ENCODE measurements around the gene LSR.

DNA sequence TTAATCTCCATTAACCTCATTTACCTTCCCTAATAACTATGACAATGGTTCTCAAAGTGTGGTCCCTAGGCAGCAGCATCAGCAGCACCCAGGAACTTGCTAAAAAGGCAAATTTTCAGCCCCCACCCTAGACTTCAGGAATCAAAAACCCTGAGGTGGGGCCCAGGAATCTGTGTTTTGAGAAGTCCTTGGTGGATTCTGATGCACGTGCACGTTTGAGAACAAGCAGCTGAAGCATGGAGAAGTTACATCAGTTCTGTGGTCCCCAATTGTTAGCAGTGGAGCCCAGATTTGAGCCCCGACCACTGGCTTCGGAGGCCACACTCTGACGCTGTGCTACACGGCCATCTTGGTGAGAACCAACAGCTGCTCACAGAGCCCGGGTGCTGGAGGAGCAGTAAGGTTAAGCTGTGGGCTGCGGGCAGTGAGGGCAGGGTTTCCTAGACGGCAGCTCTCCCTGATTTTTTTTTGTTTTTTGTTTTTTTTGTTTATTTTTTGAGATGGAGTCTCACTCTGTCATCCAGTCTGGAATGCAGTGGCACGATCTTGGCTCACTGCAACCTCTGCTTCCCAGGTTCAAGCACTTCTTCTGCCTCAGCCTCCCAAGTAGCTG is 66.2 kb downstream of the LSR start:
- TF ChIP-seq, protein P1, sequence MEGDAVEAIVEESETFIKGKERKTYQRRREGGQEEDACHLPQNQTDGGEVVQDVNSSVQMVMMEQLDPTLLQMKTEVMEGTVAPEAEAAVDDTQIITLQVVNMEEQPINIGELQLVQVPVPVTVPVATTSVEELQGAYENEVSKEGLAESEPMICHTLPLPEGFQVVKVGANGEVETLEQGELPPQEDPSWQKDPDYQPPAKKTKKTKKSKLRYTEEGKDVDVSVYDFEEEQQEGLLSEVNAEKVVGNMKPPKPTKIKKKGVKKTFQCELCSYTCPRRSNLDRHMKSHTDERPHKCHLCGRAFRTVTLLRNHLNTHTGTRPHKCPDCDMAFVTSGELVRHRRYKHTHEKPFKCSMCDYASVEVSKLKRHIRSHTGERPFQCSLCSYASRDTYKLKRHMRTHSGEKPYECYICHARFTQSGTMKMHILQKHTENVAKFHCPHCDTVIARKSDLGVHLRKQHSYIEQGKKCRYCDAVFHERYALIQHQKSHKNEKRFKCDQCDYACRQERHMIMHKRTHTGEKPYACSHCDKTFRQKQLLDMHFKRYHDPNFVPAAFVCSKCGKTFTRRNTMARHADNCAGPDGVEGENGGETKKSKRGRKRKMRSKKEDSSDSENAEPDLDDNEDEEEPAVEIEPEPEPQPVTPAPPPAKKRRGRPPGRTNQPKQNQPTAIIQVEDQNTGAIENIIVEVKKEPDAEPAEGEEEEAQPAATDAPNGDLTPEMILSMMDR (IDR thresholded peaks at IDR 0.05): no peak
- no peak for TF ChIP-seq EZH2 (IDR thresholded peaks at IDR 0.05)
- no peak for TF ChIP-seq EZH2phosphoT487 (IDR thresholded peaks at IDR 0.05)

Data from neural progenitor cell (in vitro differentiated cells).